Endodermal cell (in vitro differentiated cells): ENCODE data around the gene DYNLRB1. TPM values are rescaled to one million over a fixed set of nuclear protein-coding genes. Genes with fewer than 3 reads are reported as not detected.

ENCODE experiments used
- DNase-seq: peaks from one replicate; pipeline ENCODE4 v3.0.0-alpha.2; 2017
- H3K27ac ChIP-seq: 2 replicates; pipeline ENCODE4 v1.5.1; 2013; ENCODE audit warnings: mild to moderate bottlenecking, low read depth, low read length, moderate library complexity
- H3K27me3 ChIP-seq: 2 replicates; pipeline ENCODE4 v1.6.1; 2013; ENCODE audit warnings: mild to moderate bottlenecking, low read length, moderate library complexity; ENCODE audit not compliant: insufficient read depth, control insufficient read depth, poor library complexity, severe bottlenecking
- H3K36me3 ChIP-seq: 2 replicates; pipeline ENCODE4 v1.7.0; 2013; ENCODE audit warnings: mild to moderate bottlenecking, low read length, moderate library complexity; ENCODE audit not compliant: control insufficient read depth, insufficient read depth
- H3K4me1 ChIP-seq: one replicate; pipeline ENCODE4 v1.7.0; 2013; ENCODE audit warnings: low read length; ENCODE audit not compliant: control insufficient read depth, insufficient read depth
- H3K4me3 ChIP-seq: 2 replicates; pipeline ENCODE4 v1.5.1; 2013; ENCODE audit warnings: mild to moderate bottlenecking, low read length, moderate library complexity
- H3K9ac ChIP-seq: 2 replicates; pipeline ENCODE4 v1.6.1; 2013; ENCODE audit warnings: mild to moderate bottlenecking, low read length, moderate library complexity; ENCODE audit not compliant: poor library complexity, severe bottlenecking; ENCODE audit errors: extremely low read depth
- H3K9me3 ChIP-seq: 2 replicates; pipeline ENCODE4 v1.6.1; 2013; ENCODE audit warnings: mild to moderate bottlenecking, low read length, moderate library complexity; ENCODE audit not compliant: control insufficient read depth
- H3K27ac Mint-ChIP-seq: 2 replicates; pipeline ENCODE4 v1.8.0; 2020; ENCODE audit warnings: mixed read lengths
- H3K27me3 Mint-ChIP-seq: 2 replicates; pipeline ENCODE4 v1.8.0; 2021; ENCODE audit warnings: mild to moderate bottlenecking, mixed read lengths; ENCODE audit not compliant: insufficient read depth
- H3K36me3 Mint-ChIP-seq: 2 replicates; pipeline ENCODE4 v1.8.0; 2020; ENCODE audit warnings: low read depth, mixed read lengths
- H3K4me1 Mint-ChIP-seq: 2 replicates; pipeline ENCODE4 v1.8.0; 2020; ENCODE audit warnings: mixed read lengths
- H3K4me3 Mint-ChIP-seq: 2 replicates; pipeline ENCODE4 v1.8.0; 2020; ENCODE audit warnings: mild to moderate bottlenecking, moderate library complexity, mixed read lengths
- H3K9me3 Mint-ChIP-seq: 2 replicates; pipeline ENCODE4 v1.8.0; 2020; ENCODE audit warnings: mild to moderate bottlenecking, mixed read lengths
- CTCF ChIP-seq: fragments of 200-600 bp; sonication (generic); conservative IDR thresholded peaks from 2 replicates; pipeline ENCODE4 v1.5.0; 2021; ENCODE audit warnings: antibody characterized with exemption, mild to moderate bottlenecking
- WGBS, 2 experiments: methylation state at CpG; one replicate each; pipeline versions ENCODE4 v1.1.5 to v1.1.7; 2013; ENCODE audit warnings: missing lambda C conversion rate in 2 of 2, mixed read lengths in 1 of 2; ENCODE audit not compliant: insufficient coverage in 1 of 2, insufficient read length in 1 of 2; 5-methylcytosine and 5-hydroxymethylcytosine counted together
- total RNA-seq, 2 donors: library from RNA; stranded (reverse); fragmentation: NEBNext Ultra II Directional in 1 of 2; extraction: Animal tissue kit (Norgen Biotek cat#: 25700) in 1 of 2; gene quantifications; 2 replicates in 1 of 2; 3 replicates in 1 of 2; pipeline ENCODE4 v1.2.1, GENCODE V29; 2021

Gene DYNLRB1
- total RNA-seq, 2 donors from 2014 or later = 194 to 213 TPM

GRCh38 chr20:34581341-34582184, 65.3 kb downstream of the DYNLRB1 start:
- peaks cover 24% of the 10 kb centered on the region for H3K36me3 ChIP-seq
- no peaks in the 10 kb centered on the region for H3K27me3 ChIP-seq
- no peak overlapping the region for H3K9ac ChIP-seq
- no peaks in the 10 kb centered on the region for H3K9me3 ChIP-seq
- no peaks in the 10 kb centered on the region for H3K27me3 Mint-ChIP-seq
- H3K36me3 Mint-ChIP-seq = peaks cover 31% of the 10 kb centered on the region
- H3K4me1 ChIP-seq = no peaks in the 10 kb centered on the region
- WGBS, 2 experiments = 96 to 99% methylated on average over 10 to 11 of the region's 11 CpGs
- H3K4me1 Mint-ChIP-seq = peaks cover 5% of the 10 kb centered on the region
- H3K4me3 ChIP-seq = no peak overlapping the region
- no peak for TF ChIP-seq CTCF
- DNase-seq = no peak
- peak overlapping the region; percentile 16 for H3K27ac Mint-ChIP-seq
- no peaks in the 10 kb centered on the region for H3K9me3 Mint-ChIP-seq
- no peak overlapping the region for H3K4me3 Mint-ChIP-seq
- H3K27ac ChIP-seq = no peak overlapping the region

- H3K27ac Mint-ChIP-seq = no peak overlapping the region
- no peaks in the 10 kb centered on the region for H3K27me3 Mint-ChIP-seq
- Histone ChIP-seq H3K36me3 (peaks cover 30% of the 10 kb centered on the region), H3K27me3 (no peaks in the 10 kb centered on the region), H3K4me1 (no peaks in the 10 kb centered on the region), H3K27ac (no peak overlapping the region), H3K9ac (no peak overlapping the region), H3K4me3 (no peak overlapping the region), H3K9me3 (no peaks in the 10 kb centered on the region)
- no peak for TF ChIP-seq CTCF
- peaks cover 33% of the 10 kb centered on the region for H3K36me3 Mint-ChIP-seq
- H3K4me3 Mint-ChIP-seq = no peak overlapping the region
- peaks cover 6% of the 10 kb centered on the region for H3K4me1 Mint-ChIP-seq
- H3K9me3 Mint-ChIP-seq = no peaks in the 10 kb centered on the region
- 92 to 94% methylated on average over 2 to 4 of the region's 4 CpGs for WGBS, 2 experiments
- DNase-seq = no peak
Measured at GRCh38 chr20:34582221-34582620, 66.0 kb downstream of the DYNLRB1 start.

- Mint-ChIP-seq H3K4me1 (peaks cover 6% of the 10 kb centered on the region), H3K4me3 (no peak overlapping the region), H3K27me3 (no peaks in the 10 kb centered on the region), H3K27ac (no peak overlapping the region), H3K36me3 (peaks cover 38% of the 10 kb centered on the region), H3K9me3 (no peaks in the 10 kb centered on the region)
- Histone ChIP-seq H3K27me3 (no peaks in the 10 kb centered on the region), H3K4me1 (no peaks in the 10 kb centered on the region), H3K36me3 (peaks cover 30% of the 10 kb centered on the region), H3K27ac (no peak overlapping the region), H3K9ac (no peak overlapping the region), H3K9me3 (no peaks in the 10 kb centered on the region), H3K4me3 (no peak overlapping the region)
- no peak for DNase-seq
- no peak for TF ChIP-seq CTCF
- WGBS, 2 experiments = 93% methylated on average over 4 of the region's 4 CpGs; no CpG with 5 or more reads in 1 of the 2 experiments
Measured at GRCh38 chr20:34582911-34583310, 66.7 kb downstream of the DYNLRB1 start.
